ENCODE data around the gene GLP1R.
"Not testable (repeated sequence)": the region's sequence is repeated elsewhere in the genome, so short reads cannot be mapped to it uniquely, and the experiment has no call there.

The GLP1R gene

DNA sequence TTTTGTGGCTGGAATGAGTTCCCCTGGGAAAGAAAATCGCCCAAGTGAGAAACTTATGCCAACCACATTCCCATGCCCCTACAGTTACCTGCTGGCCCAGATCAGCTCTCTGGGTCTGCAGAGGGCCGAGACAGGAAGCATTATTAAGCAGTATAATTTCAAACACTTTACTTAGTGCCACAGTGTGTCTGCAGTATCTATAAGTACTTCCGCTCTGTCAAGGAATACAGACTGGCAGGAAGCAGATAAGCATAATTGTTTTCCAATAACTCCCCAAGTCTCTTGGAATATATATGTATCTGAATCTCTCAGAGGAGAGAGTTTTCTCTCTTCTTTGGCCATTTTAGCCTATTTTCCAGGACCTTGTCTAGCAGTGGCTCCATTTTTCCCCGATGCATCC, 41.5 kb downstream of the GLP1R start:
- DNase-seq, result no peak

DNA sequence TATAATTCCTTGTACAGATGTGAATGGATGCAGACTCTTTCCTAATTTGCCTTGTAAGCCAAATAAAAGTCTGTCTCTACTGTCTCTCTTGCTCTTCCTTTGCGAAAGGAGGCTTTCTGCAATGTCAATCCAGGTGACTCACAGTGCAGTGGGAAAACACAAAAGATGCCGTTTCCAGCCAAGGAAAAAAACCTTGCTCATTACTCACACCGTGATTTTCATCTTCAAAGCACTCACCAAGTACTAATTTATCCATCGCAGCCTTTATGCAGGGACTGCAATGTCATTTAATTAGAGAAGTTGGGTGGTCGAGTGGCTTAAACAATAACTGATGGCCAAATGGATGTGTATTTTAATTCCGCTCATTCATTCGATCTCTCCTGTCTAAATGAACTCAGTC, 42.6 kb downstream of the GLP1R start:
- DNase-seq, result no peak

DNA sequence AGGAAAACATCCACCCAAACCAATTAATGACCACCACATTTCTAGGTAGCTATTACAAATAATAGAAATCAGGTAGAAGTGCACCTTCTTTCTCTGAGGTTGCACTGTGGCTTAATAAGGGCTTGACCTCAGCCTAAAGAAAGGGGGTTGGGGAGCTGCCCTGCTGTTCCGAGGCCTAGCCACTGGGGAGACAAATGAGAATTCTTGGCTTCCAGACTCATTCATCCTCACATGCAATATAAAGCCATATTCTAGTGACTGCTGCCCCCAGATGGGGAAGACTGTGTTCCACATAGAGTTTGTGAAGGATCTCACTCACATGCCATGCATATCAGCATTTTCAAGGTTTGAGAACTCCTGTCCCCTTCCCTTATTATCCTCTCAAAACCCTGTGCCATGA, 43.5 kb downstream of the GLP1R start:
- DNase-seq, result no peak

DNA sequence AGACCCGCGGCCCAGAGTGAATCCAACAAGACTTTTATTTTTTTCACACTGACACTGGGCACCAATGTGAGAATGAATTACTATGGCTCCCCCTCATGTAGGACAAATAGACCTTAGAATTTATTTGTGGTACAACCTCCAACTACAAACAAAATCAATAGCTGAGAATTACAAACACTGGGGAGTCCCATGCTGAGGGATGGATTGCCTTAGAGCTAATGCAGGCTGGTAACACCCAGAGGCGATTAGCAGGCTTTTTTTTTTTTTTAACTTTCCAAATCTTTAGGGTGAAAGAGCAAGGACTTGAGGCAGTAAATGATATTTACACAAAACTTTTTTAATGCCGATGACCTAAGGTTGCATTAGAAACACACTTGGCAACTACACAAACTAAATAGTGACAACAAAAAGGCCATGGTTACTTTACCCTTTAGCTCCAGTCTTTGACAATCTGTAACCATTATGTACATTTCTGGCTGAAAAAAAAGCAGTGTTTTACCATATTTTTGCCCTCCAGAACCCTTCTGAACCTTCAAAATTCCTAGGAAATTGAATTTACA, 44.6 kb downstream of the GLP1R start:
- DNase-seq, result no peak

DNA sequence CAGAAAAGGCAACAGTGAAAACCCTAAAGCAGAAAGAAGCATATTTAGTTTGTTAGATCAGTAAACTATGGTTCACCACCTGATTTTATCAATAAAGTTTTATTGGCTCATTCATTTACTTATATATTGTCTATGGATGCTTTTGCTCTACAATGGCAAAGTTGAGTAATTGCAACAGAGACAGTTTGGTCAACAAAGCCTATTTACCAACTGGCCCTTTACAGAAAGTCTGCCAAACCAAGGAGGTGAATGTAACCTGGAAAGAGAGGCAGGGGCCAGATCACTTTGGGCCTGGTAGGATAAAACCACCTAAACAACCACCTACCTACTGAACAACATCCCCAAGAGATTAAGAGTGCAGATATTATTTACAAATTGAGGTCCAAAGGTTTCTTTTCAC, 47.0 kb downstream of the GLP1R start:
- DNase-seq, result no peak

DNA sequence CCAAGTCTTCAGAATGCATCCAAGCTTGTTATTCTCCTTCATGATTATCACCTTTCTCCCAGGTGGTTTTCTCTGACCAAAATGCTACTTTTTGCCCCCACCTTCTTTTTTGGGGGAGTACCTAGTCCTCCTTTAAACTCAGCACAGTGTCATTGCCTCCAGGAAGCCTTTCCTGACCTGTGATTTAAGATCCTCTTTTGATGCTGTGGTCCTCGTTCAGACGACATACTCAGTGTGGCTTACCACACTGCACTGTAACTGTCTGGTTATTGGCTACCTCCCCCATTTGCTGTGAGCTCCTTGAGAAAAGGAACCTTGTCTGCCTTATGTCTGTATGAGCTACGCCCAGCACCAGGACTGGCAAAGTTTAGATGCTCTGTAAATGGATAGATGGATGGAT, 51.8 kb downstream of the GLP1R start:
- DNase-seq, result no peak

DNA sequence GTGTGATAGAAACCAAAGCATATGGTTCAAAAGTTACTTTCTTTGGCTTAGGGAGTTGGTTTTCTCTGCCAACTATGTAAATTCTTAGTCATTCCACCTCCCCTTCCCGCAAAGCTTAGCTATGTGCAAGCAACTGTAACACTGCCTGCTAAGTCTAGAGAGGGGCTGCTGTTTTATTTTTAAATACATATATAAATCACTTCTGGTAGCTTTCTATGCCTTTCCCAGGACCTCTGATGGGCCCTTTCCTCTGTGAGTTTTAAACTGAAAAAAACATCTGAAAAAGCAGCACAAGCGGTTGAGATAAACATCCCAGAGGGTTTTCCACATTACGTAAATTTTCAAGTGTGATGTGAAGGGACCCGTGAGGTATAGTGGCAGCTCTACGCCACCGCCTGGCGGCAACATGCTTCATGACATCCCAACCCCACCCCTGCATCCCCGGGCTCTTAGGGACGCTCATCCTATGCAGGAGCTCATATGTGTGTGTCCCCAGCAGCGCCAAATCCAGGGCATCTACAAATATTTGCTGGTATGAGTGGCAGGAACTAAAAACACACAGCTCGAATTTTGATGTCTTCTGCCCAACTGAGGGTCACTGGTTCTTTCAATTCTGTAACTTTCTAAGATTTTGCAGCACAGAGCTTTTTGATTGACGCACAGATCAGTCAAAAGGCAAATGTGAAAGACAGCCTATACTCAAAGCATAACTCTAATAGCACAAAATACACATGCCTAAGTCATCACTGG, 53.7 kb downstream of the GLP1R start:
- DNase-seq, result peak; percentile 57

DNA sequence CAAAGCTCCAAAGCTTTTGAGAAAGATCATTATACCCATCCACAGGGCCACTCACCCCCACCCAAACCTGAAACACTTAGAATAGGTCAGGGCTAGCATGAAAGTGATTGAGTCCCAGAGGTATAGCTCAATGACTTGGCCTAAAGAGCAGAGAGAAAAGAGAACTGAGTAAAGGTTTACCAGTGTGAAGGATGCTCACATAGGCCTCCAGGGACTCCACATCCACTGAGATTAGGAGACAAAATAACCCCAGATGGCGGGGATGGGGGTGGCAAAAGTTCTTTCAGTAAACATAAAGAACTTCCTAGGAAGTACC, 54.2 kb downstream of the GLP1R start:
- DNase-seq, result no peak

DNA sequence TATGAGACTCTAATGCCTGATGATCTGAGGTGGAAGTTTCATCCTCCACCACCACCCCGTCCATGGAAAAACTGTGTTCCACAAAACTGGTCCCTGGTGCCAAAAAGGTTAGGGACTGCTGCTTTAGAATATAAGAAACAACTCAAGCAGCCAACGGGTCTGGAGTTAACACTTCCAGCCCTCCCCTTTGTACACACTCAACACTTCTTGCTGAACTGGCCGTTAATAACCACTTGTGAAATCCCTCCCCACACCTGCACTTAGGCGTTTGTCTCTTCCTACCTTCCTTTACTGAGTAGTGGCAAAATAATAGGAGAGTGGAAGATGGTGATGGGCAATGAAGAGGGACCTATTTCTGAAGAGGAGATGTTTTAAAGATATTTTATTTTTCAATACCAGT, 55.9 kb downstream of the GLP1R start:
- no peak for DNase-seq

DNA sequence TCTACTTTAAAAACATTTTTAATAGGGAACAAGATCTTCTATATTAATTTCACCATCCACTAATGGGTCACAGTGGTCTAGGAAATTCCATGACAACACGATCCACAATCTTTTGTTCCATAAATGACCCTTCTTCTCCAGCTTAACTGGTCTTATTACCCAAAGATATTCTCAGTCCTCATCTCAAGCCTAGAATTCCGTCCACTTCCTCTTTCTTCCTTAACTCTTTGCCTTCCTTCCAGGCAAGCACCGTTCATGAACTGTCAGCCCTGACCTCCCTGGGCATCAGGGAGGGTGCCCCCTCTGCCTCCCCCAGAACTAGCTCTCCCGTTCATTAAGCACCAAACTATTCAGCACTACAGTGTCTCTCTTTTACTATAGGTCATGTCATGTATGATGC, 58.5 kb downstream of the GLP1R start:
- no peak for DNase-seq

DNA sequence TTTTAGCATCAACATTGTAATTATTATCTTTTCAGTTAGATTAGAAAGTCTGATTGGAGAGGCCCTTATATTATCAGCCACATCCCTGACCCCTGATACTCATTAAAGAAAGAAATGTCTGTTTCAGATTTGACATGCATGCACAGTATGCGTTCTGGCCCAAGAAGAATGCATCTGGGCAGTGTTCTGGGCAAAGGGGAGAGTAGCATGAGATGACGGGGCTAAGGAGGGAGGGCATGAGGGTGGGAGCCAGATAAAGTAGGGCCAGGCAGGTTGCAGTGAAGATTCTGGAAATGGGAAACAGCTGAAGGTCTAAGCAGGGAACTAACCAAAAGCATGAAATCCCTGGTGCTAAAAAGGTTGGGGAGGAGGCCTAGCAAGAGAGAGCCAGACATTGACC, 59.1 kb downstream of the GLP1R start:
- no peak for DNase-seq

DNA sequence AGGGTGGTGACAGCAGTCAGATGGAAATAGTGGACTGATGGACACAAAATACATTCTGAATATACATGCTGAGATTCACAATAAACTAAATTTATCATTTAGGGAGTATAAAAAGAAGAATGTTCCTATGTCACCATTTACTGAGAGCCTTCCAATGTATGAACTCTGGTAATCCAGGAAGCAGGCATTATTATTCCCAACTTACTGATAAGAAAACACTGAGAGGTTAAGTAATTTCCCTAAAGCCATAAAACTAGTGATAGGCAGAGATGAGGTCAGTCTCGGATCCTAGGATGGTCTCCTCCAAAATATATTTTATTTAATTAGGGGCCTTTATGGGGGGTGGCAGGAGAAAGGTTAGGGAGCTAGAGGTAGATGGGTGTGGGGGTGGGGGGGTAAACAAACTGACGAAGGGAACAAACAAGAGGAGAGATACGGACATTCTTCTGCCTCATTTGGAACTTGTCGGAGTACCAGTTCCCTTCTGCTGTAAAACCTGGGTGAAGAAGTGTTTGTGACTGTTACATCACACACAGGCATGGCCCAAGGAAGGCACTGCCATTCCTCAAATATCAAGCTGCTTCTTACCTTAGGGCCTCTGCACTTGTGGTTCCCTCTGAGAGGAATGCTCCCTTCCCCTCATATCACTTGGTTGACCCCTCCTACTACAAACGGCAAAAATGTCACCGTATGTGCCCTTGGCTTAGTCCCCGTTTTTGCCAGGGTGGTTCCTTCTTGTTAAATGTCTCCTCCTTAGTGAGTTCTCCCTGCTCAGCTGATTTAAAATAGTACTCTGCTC, 59.7 kb downstream of the GLP1R start:
- no peak for DNase-seq

DNA sequence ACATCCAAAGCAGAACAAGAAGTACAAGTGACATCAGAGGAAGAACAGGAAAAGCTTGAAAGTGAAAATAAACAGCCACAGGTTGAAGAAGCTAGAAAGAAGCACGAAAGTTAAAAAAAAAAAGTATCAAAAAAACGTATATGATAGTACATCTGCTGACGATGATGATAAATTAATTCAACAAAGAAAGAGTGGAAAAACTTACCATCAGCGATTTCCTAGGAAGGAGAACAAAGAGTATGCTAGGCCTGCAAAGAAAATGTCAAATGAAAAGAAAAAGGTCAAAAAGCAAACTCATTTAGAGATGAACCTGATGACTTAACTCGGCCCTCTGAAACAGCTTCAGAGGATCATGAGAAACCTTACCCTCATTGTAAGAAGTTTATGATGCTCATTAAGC, 62.7 kb downstream of the GLP1R start:
- no peak for DNase-seq

DNA sequence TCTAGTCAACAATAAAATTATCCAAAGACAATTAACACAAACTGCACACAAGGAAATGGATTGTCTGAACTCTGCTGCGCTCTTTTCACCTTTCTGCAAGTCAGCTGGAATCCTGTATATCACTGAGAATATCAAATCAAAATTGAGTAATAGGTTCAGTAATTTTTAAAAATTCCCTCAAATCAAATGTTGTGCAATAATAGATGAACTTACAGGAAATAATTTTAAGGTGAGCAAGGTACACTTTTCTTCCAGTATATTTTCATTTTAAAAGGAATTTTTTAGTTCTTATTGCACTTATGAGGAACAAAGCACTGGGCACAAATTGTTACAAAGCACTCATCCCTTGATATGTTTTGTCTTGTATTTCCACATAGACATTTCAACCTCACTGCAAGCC, 65.2 kb downstream of the GLP1R start:
- DNase-seq, result no peak

DNA sequence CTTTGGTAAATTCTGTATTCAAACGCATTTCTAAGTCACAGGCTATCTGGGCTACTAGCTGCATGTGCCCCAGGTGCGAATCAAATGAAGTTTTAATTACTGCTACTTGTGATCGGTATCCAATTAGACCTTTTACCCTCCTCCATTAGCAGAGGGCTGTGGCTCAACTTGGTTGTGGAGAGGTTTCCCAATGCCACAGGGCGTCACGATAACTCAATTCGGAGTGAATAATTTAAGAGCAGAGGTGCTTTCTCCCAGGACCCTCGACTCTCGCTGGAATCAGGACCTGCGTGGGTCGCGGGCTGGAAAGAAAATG, 65.8 kb downstream of the GLP1R start:
- DNase-seq, result no peak

DNA sequence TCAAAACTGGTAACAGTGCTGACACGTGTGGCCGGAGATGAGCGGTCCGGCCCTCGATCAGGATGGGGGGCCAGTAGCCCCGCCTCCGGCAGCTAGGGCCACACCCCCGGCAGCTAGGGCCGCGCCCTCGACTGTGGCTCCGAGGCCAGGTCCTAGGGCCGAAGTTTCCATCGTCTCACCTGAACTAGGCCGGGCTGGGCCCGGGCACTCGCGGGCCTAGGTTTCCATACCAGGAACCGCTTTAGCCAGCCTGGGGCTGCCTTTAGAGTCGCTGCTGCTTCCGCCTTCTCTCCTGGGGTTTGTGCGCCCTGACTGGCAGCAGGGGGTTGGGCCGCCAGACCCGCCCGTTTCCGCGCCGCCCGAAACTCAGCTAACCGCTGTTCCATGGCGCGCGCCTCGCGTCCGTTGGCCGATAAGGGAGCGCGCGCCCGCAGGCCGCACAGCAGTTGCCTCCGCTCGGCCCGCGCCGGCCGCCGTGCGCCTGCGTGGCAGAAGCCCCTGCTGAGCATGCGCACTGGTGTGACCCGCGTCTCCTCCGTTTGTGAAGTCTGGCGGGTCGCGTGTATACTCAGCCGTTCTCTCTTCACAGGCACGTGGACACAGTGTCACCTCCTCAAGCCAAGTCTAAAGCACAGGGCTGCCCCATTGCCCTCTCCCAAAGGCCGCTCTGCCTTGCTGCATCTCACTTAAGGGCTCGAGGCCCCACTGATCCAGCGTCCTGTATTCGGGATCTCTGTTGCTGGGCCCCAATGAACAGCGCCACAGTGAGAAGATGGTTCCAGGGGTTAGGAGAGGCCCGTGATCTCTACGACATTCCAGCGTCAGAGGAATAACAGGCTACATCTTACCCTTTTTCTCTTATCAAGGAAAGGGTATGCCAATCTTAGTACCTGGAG, 66.4 kb downstream of the GLP1R start, which contains the start of gene SAYSD1:
SAYSD1 (minus strand) TSS at position 483 of the 896 bp plus-strand sequence; CDS start at position 386, 97 bp downstream.
- DNase-seq, result peak; percentile 95

DNA sequence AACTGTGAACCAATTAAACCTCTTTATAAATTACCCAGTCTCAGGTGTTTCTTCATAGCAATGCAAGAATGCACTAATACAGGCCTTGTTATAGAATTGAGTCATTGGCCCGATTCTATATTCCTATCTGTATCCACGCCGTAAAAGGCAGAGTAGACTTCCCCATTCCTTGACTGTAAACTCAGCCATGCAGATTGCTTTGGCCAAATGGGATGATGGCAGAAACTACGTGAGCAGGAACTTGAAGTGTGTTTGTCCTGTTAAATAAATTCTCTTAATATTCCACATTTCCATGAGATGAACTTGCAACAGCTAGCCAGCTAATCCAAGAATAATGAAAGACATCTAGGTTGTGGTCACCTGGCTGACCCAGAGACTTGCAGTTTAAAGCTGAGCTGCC, 70.3 kb downstream of the GLP1R start:
- DNase-seq, result no peak

DNA sequence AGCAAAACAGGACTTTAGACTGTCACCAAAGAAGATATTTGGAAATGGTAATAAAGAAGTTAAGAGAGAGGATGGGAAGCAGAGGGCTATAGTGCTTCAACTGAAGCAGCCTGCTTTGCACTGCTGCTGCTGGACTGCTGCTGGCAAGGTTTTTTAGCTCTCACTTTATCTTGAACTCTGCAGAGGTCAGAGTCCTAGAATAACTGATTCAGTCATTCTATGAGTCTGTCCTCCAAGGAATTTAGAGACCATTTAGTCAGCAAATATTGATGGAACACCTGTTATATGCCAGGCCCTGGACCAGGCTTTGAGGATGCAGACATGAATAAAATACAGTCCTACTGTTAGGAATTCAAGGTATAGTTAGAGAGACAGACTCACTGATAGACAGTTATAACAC, 75.5 kb downstream of the GLP1R start:
- DNase-seq, result no peak

DNA sequence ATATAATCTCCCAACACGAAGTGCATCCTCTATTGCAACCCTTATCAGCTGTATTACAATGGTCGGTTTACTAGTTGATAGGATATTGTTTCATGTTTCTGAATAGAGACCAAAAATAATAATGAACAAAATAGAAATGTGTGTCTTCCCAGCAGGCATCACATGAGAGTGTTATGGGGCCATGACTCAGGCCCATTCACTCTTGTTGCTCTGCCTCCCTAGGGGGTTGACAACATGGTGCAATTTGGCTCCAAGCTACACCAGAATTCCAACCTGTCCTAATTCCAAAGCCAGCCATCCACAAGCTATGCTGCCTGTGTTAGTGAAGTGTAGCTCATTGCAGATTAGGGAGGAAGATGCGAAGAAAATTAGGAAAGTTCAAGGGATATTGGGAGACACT, 79.5 kb downstream of the GLP1R start:
- DNase-seq, result no peak

DNA sequence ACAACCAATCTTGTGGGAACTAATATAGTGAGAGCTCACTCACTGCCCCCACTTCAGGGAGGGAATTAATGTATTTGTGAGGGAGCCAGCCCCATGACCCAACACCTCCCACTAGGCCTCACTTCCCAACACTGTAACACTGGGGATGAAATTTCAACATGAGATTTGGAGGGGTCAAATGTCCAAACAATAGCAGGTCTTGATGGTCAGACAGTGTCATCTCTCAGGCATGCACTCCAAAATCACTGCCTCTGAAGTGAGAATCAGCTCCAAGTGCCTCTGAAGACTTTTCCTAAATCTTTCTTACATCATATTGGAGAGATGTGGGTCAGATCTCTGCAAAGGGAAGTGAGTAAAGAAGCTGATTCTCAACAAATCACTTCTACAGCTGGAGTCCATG, 80.3 kb downstream of the GLP1R start:
- no peak for DNase-seq

DNA sequence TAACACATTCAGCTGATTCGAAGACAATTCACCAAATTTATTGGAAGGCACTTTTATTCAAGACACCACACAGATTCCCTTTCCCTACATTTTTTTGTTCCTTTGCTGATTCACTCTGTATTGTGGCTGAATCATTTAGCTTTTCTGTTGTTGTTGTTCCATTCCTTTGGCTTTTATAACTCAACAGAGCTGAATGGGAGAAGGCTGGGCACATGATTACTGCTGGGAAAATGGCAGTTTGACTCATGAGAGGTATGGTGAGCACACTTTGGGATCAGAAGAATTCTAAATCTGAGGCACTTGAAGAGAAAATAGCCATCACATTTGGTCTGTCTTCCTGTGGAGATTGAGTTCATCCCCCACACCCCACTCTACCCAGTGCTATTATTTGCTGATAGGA, 82.1 kb downstream of the GLP1R start:
- no peak for DNase-seq

DNA sequence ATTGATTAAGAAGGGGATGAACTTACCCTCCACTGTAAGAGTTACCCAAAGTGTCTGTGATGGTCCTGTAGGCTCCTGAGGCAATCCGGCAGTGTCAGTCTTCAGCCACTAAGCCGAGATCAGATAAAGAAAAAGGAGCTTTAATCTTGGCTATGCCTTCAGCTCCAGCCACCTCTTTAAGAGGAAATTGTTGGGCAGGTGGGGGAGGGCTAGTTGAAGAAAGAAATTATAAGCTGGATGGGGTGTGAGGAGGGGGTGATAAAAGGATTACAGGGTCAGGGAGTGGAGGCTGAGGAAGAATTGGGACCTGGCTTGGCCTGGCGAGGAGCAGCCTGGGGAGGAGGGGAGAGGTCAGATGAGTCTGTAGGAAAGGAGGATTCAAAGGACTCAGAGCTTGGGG, 86.2 kb downstream of the GLP1R start:
- not testable (repeated sequence) for DNase-seq

DNA sequence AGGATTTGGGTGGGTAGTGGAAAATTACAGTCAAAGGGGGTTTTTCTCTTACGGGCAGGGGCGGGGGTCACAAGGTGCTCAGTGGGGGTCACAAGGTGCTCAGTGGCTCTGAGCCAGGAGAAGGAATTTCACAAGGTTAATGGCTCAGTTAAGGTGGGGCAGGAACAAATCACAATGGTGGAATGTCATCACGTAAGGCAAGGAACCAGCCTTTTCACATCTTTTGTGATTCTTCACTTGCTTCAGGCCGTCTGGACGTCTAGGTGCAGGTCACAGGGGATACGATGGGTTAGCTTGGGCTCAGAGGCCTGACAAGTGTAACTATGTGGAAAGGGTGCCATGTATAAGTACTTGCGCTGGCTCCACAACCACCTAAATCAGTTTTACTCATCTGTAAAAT, 87.6 kb downstream of the GLP1R start:
- DNase-seq, result not testable (repeated sequence)

Data from femur (tissue), 1 donor.